IMR-90 (cell line): ENCODE results near the gene FAAP20.

Experiments used
- BHLHE40 ChIP-seq: fragments of 150-350 bp; IDR thresholded peaks from 2 replicates; pipeline ENCODE4 v1.6.1; 2016; ENCODE audit warnings: mild to moderate bottlenecking, low read depth, low read length
- POLR2A ChIP-seq: IDR thresholded peaks from 2 replicates; pipeline ENCODE4 v1.6.1; 2012; ENCODE audit warnings: mild to moderate bottlenecking, low read depth, low read length
- RCOR1 ChIP-seq: IDR thresholded peaks from 2 replicates; pipeline ENCODE4 v1.6.1; 2012; ENCODE audit warnings: mild to moderate bottlenecking, low read length, improper control_type of control experiment; ENCODE audit not compliant: insufficient replicate concordance
- TF ChIP-seq, protein P1 (sequence below): conservative IDR thresholded peaks from 2 replicates; pipeline ENCODE4 v1.5.1; 2012; ENCODE audit warnings: mild to moderate bottlenecking, low read depth, low read length, improper control_type of control experiment

DNA sequence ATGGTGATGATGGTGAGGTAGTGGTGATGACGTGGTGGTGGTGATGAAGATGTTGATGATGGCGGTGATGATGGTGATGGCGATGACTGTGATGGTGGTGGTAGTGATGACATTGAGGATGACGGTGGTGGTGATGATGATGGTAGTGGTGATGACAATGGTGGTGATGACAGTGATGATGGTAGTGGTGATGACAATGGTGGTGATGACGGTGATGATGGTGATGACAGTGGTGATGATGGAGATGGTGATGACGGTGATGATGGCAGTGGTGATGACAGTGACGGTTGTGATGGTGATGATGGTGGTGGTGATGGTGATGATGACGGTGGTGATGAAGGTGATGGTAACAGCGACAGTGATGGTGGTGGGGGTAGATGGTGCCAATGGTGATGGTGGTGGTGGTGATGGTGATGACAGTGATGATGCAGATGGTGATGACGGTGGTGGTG lies 39.4 kb downstream of the FAAP20 start:
- TF ChIP-seq, protein P1, sequence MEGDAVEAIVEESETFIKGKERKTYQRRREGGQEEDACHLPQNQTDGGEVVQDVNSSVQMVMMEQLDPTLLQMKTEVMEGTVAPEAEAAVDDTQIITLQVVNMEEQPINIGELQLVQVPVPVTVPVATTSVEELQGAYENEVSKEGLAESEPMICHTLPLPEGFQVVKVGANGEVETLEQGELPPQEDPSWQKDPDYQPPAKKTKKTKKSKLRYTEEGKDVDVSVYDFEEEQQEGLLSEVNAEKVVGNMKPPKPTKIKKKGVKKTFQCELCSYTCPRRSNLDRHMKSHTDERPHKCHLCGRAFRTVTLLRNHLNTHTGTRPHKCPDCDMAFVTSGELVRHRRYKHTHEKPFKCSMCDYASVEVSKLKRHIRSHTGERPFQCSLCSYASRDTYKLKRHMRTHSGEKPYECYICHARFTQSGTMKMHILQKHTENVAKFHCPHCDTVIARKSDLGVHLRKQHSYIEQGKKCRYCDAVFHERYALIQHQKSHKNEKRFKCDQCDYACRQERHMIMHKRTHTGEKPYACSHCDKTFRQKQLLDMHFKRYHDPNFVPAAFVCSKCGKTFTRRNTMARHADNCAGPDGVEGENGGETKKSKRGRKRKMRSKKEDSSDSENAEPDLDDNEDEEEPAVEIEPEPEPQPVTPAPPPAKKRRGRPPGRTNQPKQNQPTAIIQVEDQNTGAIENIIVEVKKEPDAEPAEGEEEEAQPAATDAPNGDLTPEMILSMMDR: no peak
- TF ChIP-seq POLR2A (no peak), BHLHE40 (no peak), RCOR1 (no peak)
